ENCODE measurements around the gene CYB5A. TPM values are rescaled to one million over a fixed set of nuclear protein-coding genes. Genes with fewer than 3 reads are reported as not detected.
"Not testable (repeated sequence)": the region's sequence is repeated elsewhere in the genome, so short reads cannot be mapped to it uniquely, and the experiment has no call there.

Gene CYB5A
- total RNA-seq, 1 donor, result 3.8 TPM

GRCh38 chr18:74314759-74315463 lies 23.1 kb upstream of the CYB5A start:
- Histone ChIP-seq H3K4me1 (ENCODE audit: insufficient read depth, low read length) (no peaks in the 10 kb centered on the region), H3K4me3 (ENCODE audit: low read length) (no peak overlapping the region), H3K9me3 (ENCODE audit: low read depth, low read length) (no peaks in the 10 kb centered on the region), H3K27me3 (ENCODE audit: insufficient read depth, low read length) (peaks cover 4% of the 10 kb centered on the region)

- peaks cover 25% of the 10 kb centered on the region for H3K27me3 ChIP-seq (ENCODE audit: insufficient read depth, low read length)
- H3K9me3 ChIP-seq (ENCODE audit: low read depth, low read length), result no peaks in the 10 kb centered on the region
- no peaks in the 10 kb centered on the region for H3K4me1 ChIP-seq (ENCODE audit: insufficient read depth, low read length)
- no peak overlapping the region for H3K4me3 ChIP-seq (ENCODE audit: low read length)
These were observed 19.2 kb upstream of the CYB5A start for GRCh38 chr18:74311000-74311399.

GRCh38 chr18:74310411-74310810 lies 18.6 kb upstream of the CYB5A start:
- Histone ChIP-seq H3K4me3 (ENCODE audit: low read length) (no peak overlapping the region), H3K27me3 (ENCODE audit: insufficient read depth, low read length) (peaks cover 31% of the 10 kb centered on the region), H3K9me3 (ENCODE audit: low read depth, low read length) (no peaks in the 10 kb centered on the region), H3K4me1 (ENCODE audit: insufficient read depth, low read length) (no peaks in the 10 kb centered on the region)

GRCh38 chr18:74303936-74304335 lies 12.2 kb upstream of the CYB5A start:
- H3K4me1 ChIP-seq (ENCODE audit: insufficient read depth, low read length), result no peaks in the 10 kb centered on the region
- peaks cover 27% of the 10 kb centered on the region for H3K27me3 ChIP-seq (ENCODE audit: insufficient read depth, low read length)
- no peaks in the 10 kb centered on the region for H3K9me3 ChIP-seq (ENCODE audit: low read depth, low read length)
- no peak overlapping the region for H3K4me3 ChIP-seq (ENCODE audit: low read length)

GRCh38 chr18:74303306-74303705 lies 11.5 kb upstream of the CYB5A start:
- Histone ChIP-seq H3K9me3 (ENCODE audit: low read depth, low read length) (no peaks in the 10 kb centered on the region), H3K27me3 (ENCODE audit: insufficient read depth, low read length) (peaks cover 23% of the 10 kb centered on the region), H3K4me3 (ENCODE audit: low read length) (no peak overlapping the region), H3K4me1 (ENCODE audit: insufficient read depth, low read length) (no peaks in the 10 kb centered on the region)

- H3K4me1 ChIP-seq (ENCODE audit: insufficient read depth, low read length), result no peaks in the 10 kb centered on the region
- no peaks in the 10 kb centered on the region for H3K9me3 ChIP-seq (ENCODE audit: low read depth, low read length)
- no peak overlapping the region for H3K4me3 ChIP-seq (ENCODE audit: low read length)
- H3K27me3 ChIP-seq (ENCODE audit: insufficient read depth, low read length), result no peaks in the 10 kb centered on the region
These were observed 8.0 kb upstream of the CYB5A start for GRCh38 chr18:74299746-74300145.

GRCh38 chr18:74299162-74299561 lies 7.4 kb upstream of the CYB5A start:
- Histone ChIP-seq H3K27me3 (ENCODE audit: insufficient read depth, low read length) (no peaks in the 10 kb centered on the region), H3K9me3 (ENCODE audit: low read depth, low read length) (no peaks in the 10 kb centered on the region), H3K4me3 (ENCODE audit: low read length) (no peak overlapping the region), H3K4me1 (ENCODE audit: insufficient read depth, low read length) (no peaks in the 10 kb centered on the region)

- H3K27me3 ChIP-seq (ENCODE audit: insufficient read depth, low read length), result no peaks in the 10 kb centered on the region
- H3K9me3 ChIP-seq (ENCODE audit: low read depth, low read length), result no peaks in the 10 kb centered on the region
- no peak overlapping the region for H3K4me3 ChIP-seq (ENCODE audit: low read length)
- peaks cover 15% of the 10 kb centered on the region for H3K4me1 ChIP-seq (ENCODE audit: insufficient read depth, low read length)
These were observed 2.8 kb upstream of the CYB5A start for GRCh38 chr18:74294526-74294925.

GRCh38 chr18:74292982-74293381 lies 1.2 kb upstream of the CYB5A start:
- H3K27me3 ChIP-seq (ENCODE audit: insufficient read depth, low read length); H3K9me3 ChIP-seq (ENCODE audit: low read depth, low read length); H3K4me3 ChIP-seq (ENCODE audit: low read length): not testable (repeated sequence)
- peaks cover 21% of the 10 kb centered on the region for H3K4me1 ChIP-seq (ENCODE audit: insufficient read depth, low read length)

GRCh38 chr18:74292541-74292858 lies 737 bp upstream of the CYB5A start:
- H3K27me3 ChIP-seq (ENCODE audit: insufficient read depth, low read length), result no peaks in the 10 kb centered on the region
- H3K4me1 ChIP-seq (ENCODE audit: insufficient read depth, low read length), result peaks cover 21% of the 10 kb centered on the region
- H3K4me3 ChIP-seq (ENCODE audit: low read length), result peak overlapping the region; percentile 79
- no peaks in the 10 kb centered on the region for H3K9me3 ChIP-seq (ENCODE audit: low read depth, low read length)

GRCh38 chr18:74291472-74291770 lies 342 bp downstream of the CYB5A start:
- H3K4me3 ChIP-seq (ENCODE audit: low read length), result peak overlapping the region; percentile 79

GRCh38 chr18:74290794-74291471 lies 830 bp downstream of the CYB5A start:
- peaks cover 21% of the 10 kb centered on the region for H3K4me1 ChIP-seq (ENCODE audit: insufficient read depth, low read length)
- no peaks in the 10 kb centered on the region for H3K9me3 ChIP-seq (ENCODE audit: low read depth, low read length)
- H3K27me3 ChIP-seq (ENCODE audit: insufficient read depth, low read length), result no peaks in the 10 kb centered on the region
- peak overlapping the region; percentile 79 for H3K4me3 ChIP-seq (ENCODE audit: low read length)

More at GRCh38 chr18:74291472-74291770, 342 bp downstream of the CYB5A start:
- Histone ChIP-seq H3K4me1 (ENCODE audit: insufficient read depth, low read length) (peaks cover 21% of the 10 kb centered on the region), H3K27me3 (ENCODE audit: insufficient read depth, low read length) (no peaks in the 10 kb centered on the region), H3K9me3 (ENCODE audit: low read depth, low read length) (no peaks in the 10 kb centered on the region)

GRCh38 chr18:74290021-74290420 lies 1.7 kb downstream of the CYB5A start:
- Histone ChIP-seq H3K4me1 (ENCODE audit: insufficient read depth, low read length) (peaks cover 21% of the 10 kb centered on the region), H3K27me3 (ENCODE audit: insufficient read depth, low read length) (no peaks in the 10 kb centered on the region), H3K4me3 (ENCODE audit: low read length) (no peak overlapping the region), H3K9me3 (ENCODE audit: low read depth, low read length) (no peaks in the 10 kb centered on the region)

GRCh38 chr18:74289137-74289536 lies 2.6 kb downstream of the CYB5A start:
- Histone ChIP-seq H3K4me1 (ENCODE audit: insufficient read depth, low read length) (peaks cover 21% of the 10 kb centered on the region), H3K9me3 (ENCODE audit: low read depth, low read length) (no peaks in the 10 kb centered on the region), H3K4me3 (ENCODE audit: low read length) (no peak overlapping the region), H3K27me3 (ENCODE audit: insufficient read depth, low read length) (no peaks in the 10 kb centered on the region)

GRCh38 chr18:74288730-74289129 lies 3.0 kb downstream of the CYB5A start:
- peaks cover 21% of the 10 kb centered on the region for H3K4me1 ChIP-seq (ENCODE audit: insufficient read depth, low read length)
- H3K27me3 ChIP-seq (ENCODE audit: insufficient read depth, low read length), result no peaks in the 10 kb centered on the region
- no peak overlapping the region for H3K4me3 ChIP-seq (ENCODE audit: low read length)
- H3K9me3 ChIP-seq (ENCODE audit: low read depth, low read length), result no peaks in the 10 kb centered on the region

- Histone ChIP-seq H3K9me3 (ENCODE audit: low read depth, low read length) (no peaks in the 10 kb centered on the region), H3K4me3 (ENCODE audit: low read length) (no peak overlapping the region), H3K27me3 (ENCODE audit: insufficient read depth, low read length) (no peaks in the 10 kb centered on the region), H3K4me1 (ENCODE audit: insufficient read depth, low read length) (peaks cover 21% of the 10 kb centered on the region)
These were observed 3.7 kb downstream of the CYB5A start for GRCh38 chr18:74288041-74288440.
